ENCODE data around the gene RP2.

Gene RP2

DNA sequence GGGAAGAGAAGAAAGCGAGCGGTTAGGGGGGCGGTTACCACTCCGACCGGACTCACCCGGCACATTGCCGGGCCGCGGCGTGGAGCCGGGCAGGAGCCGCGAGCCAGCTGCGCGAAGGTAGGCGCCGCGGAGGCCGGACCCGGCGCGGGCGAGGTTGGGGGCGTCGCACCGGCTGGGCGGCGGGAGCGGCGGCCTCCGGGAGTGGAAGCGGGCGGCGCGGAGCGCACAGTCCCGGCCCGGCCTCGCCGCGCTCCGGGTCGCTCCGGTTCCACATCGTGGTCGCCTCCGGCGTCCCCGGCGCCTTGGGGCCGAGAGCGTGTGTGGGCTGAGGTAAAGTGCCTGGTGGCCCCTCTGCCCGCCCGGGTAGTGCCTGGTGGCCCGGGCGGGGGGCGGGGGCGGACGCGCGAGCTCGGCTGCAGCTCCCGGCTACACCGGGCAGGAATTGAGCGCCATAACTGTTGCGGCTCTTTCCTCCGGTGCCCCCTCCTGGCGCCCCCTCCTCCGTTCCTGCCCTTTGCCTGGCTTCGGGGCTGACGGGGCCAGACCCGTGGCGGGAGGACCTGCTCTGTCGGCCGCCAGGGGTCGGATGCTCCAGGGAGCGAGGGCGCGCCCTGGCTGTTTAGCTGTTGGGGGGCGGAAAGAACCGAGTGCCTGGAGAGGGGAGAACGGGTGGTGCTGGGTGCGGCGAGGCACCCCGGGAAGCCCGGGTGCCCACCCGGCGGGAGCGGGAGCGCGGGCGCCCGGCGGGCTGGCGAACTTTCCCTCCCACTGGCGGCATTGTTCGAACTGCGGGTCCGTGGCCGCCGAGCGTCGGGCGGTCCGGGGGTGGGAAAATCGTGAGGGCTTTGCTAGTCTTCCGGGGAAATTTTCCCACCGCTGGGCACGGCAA lies 76.0 kb downstream of the RP2 start:
- ATAC-seq (ENCODE audit: low read depth) (peak; percentile 65), DNase-seq (ENCODE audit: low spot score) (peak; percentile 37)
- no peaks in the 10 kb centered on the region for H3K9me3 ChIP-seq (ENCODE audit: severe bottlenecking)
- H3K36me3 ChIP-seq (ENCODE audit: low read depth) = no peaks in the 10 kb centered on the region
- H3K27ac ChIP-seq (ENCODE audit: poor library complexity, severe bottlenecking) = peak overlapping the region; percentile 43
- peak overlapping the region; percentile 89 for H3K4me3 ChIP-seq (ENCODE audit: severe bottlenecking)
- H3K4me1 ChIP-seq (ENCODE audit: insufficient read depth, poor library complexity, severe bottlenecking) = no peaks in the 10 kb centered on the region
- TF ChIP-seq, protein P1, sequence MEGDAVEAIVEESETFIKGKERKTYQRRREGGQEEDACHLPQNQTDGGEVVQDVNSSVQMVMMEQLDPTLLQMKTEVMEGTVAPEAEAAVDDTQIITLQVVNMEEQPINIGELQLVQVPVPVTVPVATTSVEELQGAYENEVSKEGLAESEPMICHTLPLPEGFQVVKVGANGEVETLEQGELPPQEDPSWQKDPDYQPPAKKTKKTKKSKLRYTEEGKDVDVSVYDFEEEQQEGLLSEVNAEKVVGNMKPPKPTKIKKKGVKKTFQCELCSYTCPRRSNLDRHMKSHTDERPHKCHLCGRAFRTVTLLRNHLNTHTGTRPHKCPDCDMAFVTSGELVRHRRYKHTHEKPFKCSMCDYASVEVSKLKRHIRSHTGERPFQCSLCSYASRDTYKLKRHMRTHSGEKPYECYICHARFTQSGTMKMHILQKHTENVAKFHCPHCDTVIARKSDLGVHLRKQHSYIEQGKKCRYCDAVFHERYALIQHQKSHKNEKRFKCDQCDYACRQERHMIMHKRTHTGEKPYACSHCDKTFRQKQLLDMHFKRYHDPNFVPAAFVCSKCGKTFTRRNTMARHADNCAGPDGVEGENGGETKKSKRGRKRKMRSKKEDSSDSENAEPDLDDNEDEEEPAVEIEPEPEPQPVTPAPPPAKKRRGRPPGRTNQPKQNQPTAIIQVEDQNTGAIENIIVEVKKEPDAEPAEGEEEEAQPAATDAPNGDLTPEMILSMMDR (IDR thresholded peaks at IDR 0.05; ENCODE audit: poor library complexity, severe bottlenecking) = peak; percentile 37
- H3K27me3 ChIP-seq (ENCODE audit: insufficient read depth, poor library complexity, severe bottlenecking) = no peaks in the 10 kb centered on the region

DNA sequence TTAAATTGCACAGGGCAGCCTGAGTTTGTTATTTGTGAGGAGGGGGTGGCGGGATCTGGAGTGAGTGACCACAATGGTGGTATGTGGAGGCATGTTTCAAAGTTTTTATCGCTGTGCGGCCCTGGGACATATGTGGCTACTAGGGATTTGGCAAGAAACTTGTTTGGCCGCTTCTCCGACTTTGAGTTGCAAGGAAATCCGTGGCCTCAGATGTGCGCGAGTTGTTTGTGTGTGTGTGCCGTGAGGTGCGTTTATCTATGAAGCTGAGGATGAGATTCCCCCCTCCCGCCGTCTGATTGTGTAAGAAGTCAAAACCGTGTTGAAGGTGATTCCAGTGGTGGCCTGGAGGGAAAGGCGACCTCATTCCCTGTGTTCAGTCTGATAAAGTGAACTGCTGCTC lies 76.8 kb downstream of the RP2 start:
- no peak overlapping the region for H3K27ac ChIP-seq (ENCODE audit: poor library complexity, severe bottlenecking)

DNA sequence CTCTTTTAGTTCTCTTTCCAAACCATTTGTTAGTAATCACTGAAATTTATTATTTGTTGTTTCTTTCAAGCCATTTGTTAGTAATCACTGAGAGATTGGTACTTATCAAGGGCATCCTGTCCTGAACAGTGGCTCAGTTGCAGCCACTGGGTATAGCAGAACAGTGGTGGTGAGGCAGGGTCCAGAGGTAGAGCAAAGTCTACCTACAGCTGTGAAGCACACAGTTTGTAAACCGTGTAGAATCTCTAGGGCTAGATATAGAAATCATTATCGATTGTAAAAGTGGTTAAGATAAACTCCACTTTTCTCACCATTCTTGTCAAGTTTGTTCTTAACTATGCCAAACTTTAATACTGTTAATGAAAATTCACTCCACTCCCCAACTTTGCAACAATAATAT lies 79.4 kb downstream of the RP2 start:
- no peak overlapping the region for H3K4me3 ChIP-seq (ENCODE audit: severe bottlenecking)
- no peaks in the 10 kb centered on the region for H3K36me3 ChIP-seq (ENCODE audit: low read depth)
- TF ChIP-seq, protein P1 (IDR thresholded peaks at IDR 0.05; ENCODE audit: poor library complexity, severe bottlenecking) = no peak
- H3K9me3 ChIP-seq (ENCODE audit: severe bottlenecking) = no peaks in the 10 kb centered on the region
- DNase-seq (ENCODE audit: low spot score) = no peak
- no peaks in the 10 kb centered on the region for H3K27me3 ChIP-seq (ENCODE audit: insufficient read depth, poor library complexity, severe bottlenecking)
- no peaks in the 10 kb centered on the region for H3K4me1 ChIP-seq (ENCODE audit: insufficient read depth, poor library complexity, severe bottlenecking)
- ATAC-seq (ENCODE audit: low read depth) = no peak
- H3K27ac ChIP-seq (ENCODE audit: poor library complexity, severe bottlenecking) = no peak overlapping the region

More for the DNA sequence above, 76.8 kb downstream of the RP2 start:
- DNase-seq (ENCODE audit: low spot score) = no peak
- TF ChIP-seq, protein P1 (IDR thresholded peaks at IDR 0.05; ENCODE audit: poor library complexity, severe bottlenecking) = no peak
- H3K27me3 ChIP-seq (ENCODE audit: insufficient read depth, poor library complexity, severe bottlenecking) = no peaks in the 10 kb centered on the region
- no peaks in the 10 kb centered on the region for H3K9me3 ChIP-seq (ENCODE audit: severe bottlenecking)
- H3K4me1 ChIP-seq (ENCODE audit: insufficient read depth, poor library complexity, severe bottlenecking) = no peaks in the 10 kb centered on the region
- ATAC-seq (ENCODE audit: low read depth) = no peak
- peak overlapping the region; percentile 89 for H3K4me3 ChIP-seq (ENCODE audit: severe bottlenecking)
- no peaks in the 10 kb centered on the region for H3K36me3 ChIP-seq (ENCODE audit: low read depth)

DNA sequence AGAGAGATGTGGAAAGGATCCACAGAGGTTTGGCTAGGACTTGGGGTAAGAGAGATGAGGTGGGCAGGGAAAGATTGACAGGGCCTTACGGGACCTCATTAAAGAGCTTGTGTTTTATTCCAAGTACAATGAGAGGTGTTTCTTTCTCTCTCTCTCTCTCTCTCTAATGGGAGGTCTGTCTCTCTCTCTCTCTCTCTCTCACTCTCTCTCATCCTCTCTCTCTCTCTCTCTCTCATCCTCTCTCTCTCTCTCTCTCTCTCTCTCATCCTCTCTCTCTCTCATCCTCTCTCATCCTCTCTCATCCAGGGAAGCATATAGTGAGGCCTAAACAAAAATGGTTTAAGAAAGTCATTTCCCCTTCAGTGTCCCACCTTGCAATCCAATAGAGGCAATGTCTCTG lies 80.8 kb downstream of the RP2 start:
- no peaks in the 10 kb centered on the region for H3K4me1 ChIP-seq (ENCODE audit: insufficient read depth, poor library complexity, severe bottlenecking)
- H3K4me3 ChIP-seq (ENCODE audit: severe bottlenecking) = no peak overlapping the region
- H3K36me3 ChIP-seq (ENCODE audit: low read depth) = no peaks in the 10 kb centered on the region
- H3K9me3 ChIP-seq (ENCODE audit: severe bottlenecking) = no peaks in the 10 kb centered on the region
- no peaks in the 10 kb centered on the region for H3K27me3 ChIP-seq (ENCODE audit: insufficient read depth, poor library complexity, severe bottlenecking)
- no peak overlapping the region for H3K27ac ChIP-seq (ENCODE audit: poor library complexity, severe bottlenecking)
- ATAC-seq (ENCODE audit: low read depth) (no peak), DNase-seq (ENCODE audit: low spot score) (no peak)
- TF ChIP-seq, protein P1 (IDR thresholded peaks at IDR 0.05; ENCODE audit: poor library complexity, severe bottlenecking) = no peak

DNA sequence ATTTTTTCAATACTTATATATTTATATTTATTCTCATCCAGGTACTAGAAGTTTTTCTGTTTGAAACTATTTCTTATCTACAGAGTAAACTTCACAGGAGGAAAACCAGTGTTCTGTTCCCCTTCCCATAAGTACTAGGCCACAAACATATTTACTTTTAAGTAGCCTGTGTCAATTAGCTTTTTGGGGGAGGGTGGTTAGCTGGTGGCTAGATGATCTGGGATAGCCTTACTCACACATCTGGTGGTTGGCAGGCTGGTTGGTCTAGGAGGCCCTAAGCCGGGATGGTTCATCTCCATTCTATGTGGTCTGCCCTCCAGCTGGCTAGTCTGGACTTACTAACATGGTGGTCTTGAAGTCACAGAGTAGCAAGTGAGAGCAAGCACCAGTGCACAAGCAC lies 81.6 kb downstream of the RP2 start:
- Histone ChIP-seq H3K4me1 (ENCODE audit: insufficient read depth, poor library complexity, severe bottlenecking) (no peaks in the 10 kb centered on the region), H3K36me3 (ENCODE audit: low read depth) (no peaks in the 10 kb centered on the region), H3K9me3 (ENCODE audit: severe bottlenecking) (no peaks in the 10 kb centered on the region), H3K4me3 (ENCODE audit: severe bottlenecking) (no peak overlapping the region), H3K27ac (ENCODE audit: poor library complexity, severe bottlenecking) (no peak overlapping the region), H3K27me3 (ENCODE audit: insufficient read depth, poor library complexity, severe bottlenecking) (no peaks in the 10 kb centered on the region)
- DNase-seq (ENCODE audit: low spot score) (no peak), ATAC-seq (ENCODE audit: low read depth) (no peak)
- TF ChIP-seq, protein P1 (IDR thresholded peaks at IDR 0.05; ENCODE audit: poor library complexity, severe bottlenecking) = no peak
